ENCODE data around the gene ELK3. TPM values are rescaled to one million over a fixed set of nuclear protein-coding genes. Genes with fewer than 3 reads are reported as not detected.

ELK3 gene
- total and polyA plus RNA-seq, 9 of the 15 experiments (the other 6 are each of a cell fraction or from before 2014, with no cell fraction given), result 1.5 to 5.5 (median 2.9) TPM

DNA sequence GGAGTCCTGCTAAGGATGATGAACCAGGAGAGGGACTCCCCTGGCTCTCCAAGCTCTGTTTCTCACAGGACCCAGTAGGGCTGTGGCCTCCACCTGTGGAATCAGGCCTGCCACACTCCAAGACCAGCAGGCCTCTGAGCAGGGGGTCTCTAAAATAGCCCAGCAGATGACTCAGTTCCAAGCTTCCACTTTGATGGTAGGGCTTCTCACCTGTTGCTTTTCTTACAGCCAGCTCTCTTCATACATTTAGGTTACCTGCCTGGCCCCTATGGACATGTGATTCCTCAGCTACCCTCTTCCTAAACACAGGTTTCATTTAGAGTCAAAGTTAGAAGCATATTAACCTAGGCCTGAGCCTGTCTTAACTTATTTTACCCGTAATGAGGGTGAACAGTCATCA is 26.7 kb upstream of the ELK3 start:
- intact Hi-C loops (cut with micrococcal nuclease) (no loop called here), in situ Hi-C loops (cut with MboI) (no loop called here)
- Histone ChIP-seq H3K36me3 (ENCODE audit: control insufficient read depth, insufficient read depth, low read length) (no peaks in the 10 kb centered on the region), H3K9me1 (ENCODE audit: control insufficient read depth, insufficient read depth, low read length) (no peaks in the 10 kb centered on the region), H3K27ac (ENCODE audit: extremely low read depth, low read depth, low read length) (no peak overlapping the region), H3K4me1 (replicated peaks in 1 of 2; ENCODE audit: control insufficient read depth in 2 of 2, insufficient read depth in 2 of 2, low read length in 2 of 2) (no peaks in the 10 kb centered on the region), H3K9me3 (replicated peaks; ENCODE audit: control insufficient read depth, insufficient read depth, low read depth, low read length) (no peaks in the 10 kb centered on the region), H3K4me2 (ENCODE audit: insufficient read depth, low read length) (no peak overlapping the region), H3K27me3 (ENCODE audit: control insufficient read depth in 2 of 2, insufficient read depth in 2 of 2, low read length in 2 of 2) (peaks cover 12 to 48% of the 10 kb centered on the region in 2 experiments), H2AFZ (ENCODE audit: low read depth, low read length) (no peak overlapping the region), H3K4me3 (no peak overlapping the region), H3K9ac (ENCODE audit: insufficient read depth in 1 of 2, low read depth in 2 of 2, low read length in 2 of 2) (no peak overlapping the region), H3K79me2 (ENCODE audit: control insufficient read depth, insufficient read depth, low read length) (no peaks in the 10 kb centered on the region), H4K20me1 (replicated peaks; ENCODE audit: control insufficient read depth, insufficient read depth, low read length) (no peaks in the 10 kb centered on the region)
- ATAC-seq, result no peak
- WGBS (ENCODE audit: insufficient coverage, low coverage, missing lambda C conversion rate), result 0% methylated on average over 1 of the region's 1 CpG
- no peak for DNase-seq (ENCODE audit: extremely low read depth in 1 of 4, low spot score in 3 of 4)
- ChIA-PET CTCF (ENCODE audit: low intra/inter-chr PET ratio) (no interaction called here), POLR2A (interaction anchor here (1.1 to 1.3 kb wide), 2 partner anchors 23 to 44 kb away, joined by 3 read pairs; no protein-coding TSS in a partner anchor)
- FAIRE-seq, result no peak
- no TSS peak for BruUV-seq (replicated peaks)
- TF ChIP-seq SNRNP70 (optimal IDR thresholded peaks at IDR 0.05; ENCODE audit: low read depth, low read length) (no peak), NR1H2 (CRISPR knock-in tag; IDR thresholded peaks at IDR 0.05) (no peak), NFE2 (IDR thresholded peaks at IDR 0.05; ENCODE audit: low read depth) (no peak), FOXJ3 (CRISPR knock-in tag; IDR thresholded peaks at IDR 0.05) (no peak), ZBTB8A (IDR thresholded peaks at IDR 0.05; ENCODE audit: partially characterized antibody) (no peak), RBFOX2 (IDR thresholded peaks at IDR 0.05; ENCODE audit: low read depth, low read length) (no peak), ZFX (CRISPR knock-in tag; IDR thresholded peaks at IDR 0.05) (no peak), NCOA1 (IDR thresholded peaks at IDR 0.05; ENCODE audit: low read depth) (no peak), ARHGAP35 (IDR thresholded peaks at IDR 0.05; ENCODE audit: partially characterized antibody) (no peak), CXXC5 (CRISPR knock-in tag; IDR thresholded peaks at IDR 0.05) (no peak), NUFIP1 (IDR thresholded peaks at IDR 0.05; ENCODE audit: partially characterized antibody) (no peak), SPI1 (IDR thresholded peaks at IDR 0.05; ENCODE audit: borderline replicate concordance, low read depth, low read length) (no peak)
- TF ChIP-seq, protein P1, sequence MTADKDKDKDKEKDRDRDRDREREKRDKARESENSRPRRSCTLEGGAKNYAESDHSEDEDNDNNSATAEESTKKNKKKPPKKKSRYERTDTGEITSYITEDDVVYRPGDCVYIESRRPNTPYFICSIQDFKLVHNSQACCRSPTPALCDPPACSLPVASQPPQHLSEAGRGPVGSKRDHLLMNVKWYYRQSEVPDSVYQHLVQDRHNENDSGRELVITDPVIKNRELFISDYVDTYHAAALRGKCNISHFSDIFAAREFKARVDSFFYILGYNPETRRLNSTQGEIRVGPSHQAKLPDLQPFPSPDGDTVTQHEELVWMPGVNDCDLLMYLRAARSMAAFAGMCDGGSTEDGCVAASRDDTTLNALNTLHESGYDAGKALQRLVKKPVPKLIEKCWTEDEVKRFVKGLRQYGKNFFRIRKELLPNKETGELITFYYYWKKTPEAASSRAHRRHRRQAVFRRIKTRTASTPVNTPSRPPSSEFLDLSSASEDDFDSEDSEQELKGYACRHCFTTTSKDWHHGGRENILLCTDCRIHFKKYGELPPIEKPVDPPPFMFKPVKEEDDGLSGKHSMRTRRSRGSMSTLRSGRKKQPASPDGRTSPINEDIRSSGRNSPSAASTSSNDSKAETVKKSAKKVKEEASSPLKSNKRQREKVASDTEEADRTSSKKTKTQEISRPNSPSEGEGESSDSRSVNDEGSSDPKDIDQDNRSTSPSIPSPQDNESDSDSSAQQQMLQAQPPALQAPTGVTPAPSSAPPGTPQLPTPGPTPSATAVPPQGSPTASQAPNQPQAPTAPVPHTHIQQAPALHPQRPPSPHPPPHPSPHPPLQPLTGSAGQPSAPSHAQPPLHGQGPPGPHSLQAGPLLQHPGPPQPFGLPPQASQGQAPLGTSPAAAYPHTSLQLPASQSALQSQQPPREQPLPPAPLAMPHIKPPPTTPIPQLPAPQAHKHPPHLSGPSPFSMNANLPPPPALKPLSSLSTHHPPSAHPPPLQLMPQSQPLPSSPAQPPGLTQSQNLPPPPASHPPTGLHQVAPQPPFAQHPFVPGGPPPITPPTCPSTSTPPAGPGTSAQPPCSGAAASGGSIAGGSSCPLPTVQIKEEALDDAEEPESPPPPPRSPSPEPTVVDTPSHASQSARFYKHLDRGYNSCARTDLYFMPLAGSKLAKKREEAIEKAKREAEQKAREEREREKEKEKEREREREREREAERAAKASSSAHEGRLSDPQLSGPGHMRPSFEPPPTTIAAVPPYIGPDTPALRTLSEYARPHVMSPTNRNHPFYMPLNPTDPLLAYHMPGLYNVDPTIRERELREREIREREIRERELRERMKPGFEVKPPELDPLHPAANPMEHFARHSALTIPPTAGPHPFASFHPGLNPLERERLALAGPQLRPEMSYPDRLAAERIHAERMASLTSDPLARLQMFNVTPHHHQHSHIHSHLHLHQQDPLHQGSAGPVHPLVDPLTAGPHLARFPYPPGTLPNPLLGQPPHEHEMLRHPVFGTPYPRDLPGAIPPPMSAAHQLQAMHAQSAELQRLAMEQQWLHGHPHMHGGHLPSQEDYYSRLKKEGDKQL (CRISPR knock-in tag; IDR thresholded peaks at IDR 0.05; ENCODE audit: borderline replicate concordance), result no peak
- TF ChIP-seq, protein P2, sequence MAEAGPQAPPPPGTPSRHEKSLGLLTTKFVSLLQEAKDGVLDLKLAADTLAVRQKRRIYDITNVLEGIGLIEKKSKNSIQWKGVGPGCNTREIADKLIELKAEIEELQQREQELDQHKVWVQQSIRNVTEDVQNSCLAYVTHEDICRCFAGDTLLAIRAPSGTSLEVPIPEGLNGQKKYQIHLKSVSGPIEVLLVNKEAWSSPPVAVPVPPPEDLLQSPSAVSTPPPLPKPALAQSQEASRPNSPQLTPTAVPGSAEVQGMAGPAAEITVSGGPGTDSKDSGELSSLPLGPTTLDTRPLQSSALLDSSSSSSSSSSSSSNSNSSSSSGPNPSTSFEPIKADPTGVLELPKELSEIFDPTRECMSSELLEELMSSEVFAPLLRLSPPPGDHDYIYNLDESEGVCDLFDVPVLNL (CRISPR knock-in tag; IDR thresholded peaks at IDR 0.05; ENCODE audit: low read depth), result no peak
- TF ChIP-seq, protein P3, sequence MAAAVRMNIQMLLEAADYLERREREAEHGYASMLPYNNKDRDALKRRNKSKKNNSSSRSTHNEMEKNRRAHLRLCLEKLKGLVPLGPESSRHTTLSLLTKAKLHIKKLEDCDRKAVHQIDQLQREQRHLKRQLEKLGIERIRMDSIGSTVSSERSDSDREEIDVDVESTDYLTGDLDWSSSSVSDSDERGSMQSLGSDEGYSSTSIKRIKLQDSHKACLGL (CRISPR knock-in tag; IDR thresholded peaks at IDR 0.05; ENCODE audit: borderline replicate concordance, poor library complexity, severe bottlenecking), result no peak
- TF ChIP-seq, protein P4, sequence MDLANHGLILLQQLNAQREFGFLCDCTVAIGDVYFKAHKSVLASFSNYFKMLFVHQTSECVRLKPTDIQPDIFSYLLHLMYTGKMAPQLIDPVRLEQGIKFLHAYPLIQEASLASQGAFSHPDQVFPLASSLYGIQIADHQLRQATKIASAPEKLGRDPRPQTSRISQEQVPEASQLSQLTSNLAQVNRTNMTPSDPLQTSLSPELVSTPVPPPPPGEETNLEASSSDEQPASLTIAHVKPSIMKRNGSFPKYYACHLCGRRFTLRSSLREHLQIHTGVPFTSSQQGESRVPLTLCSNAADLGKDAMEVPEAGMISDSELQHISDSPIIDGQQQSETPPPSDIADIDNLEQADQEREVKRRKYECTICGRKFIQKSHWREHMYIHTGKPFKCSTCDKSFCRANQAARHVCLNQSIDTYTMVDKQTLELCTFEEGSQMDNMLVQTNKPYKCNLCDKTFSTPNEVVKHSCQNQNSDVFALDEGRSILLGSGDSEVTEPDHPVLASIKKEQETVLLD (IDR thresholded peaks at IDR 0.05), result no peak
